ENCODE results near the gene DUSP3. TPM values are rescaled to one million over a fixed set of nuclear protein-coding genes. Genes with fewer than 3 reads are reported as not detected.

The DUSP3 gene
- total RNA-seq, 2 experiments from 2014 or later = 9.0 to 9.8 TPM

- no peaks in the 10 kb centered on the region for H3K79me2 ChIP-seq (ENCODE audit: insufficient read depth, low read depth, low read length)
- H3K4me1 ChIP-seq (ENCODE audit: insufficient read depth, low read length, poor library complexity, severe bottlenecking) = no peaks in the 10 kb centered on the region
- intact Hi-C loops (cut with micrococcal nuclease; ENCODE audit: unreplicated experiment) = no loop called here
- no peak for DNase-seq (ENCODE audit: low spot score)
- H3K4me3 ChIP-seq (ENCODE audit: low read depth, low read length, poor library complexity, severe bottlenecking) = no peak overlapping the region
- CTCF ChIA-PET (ENCODE audit: unreplicated experiment) = no interaction called here
- no peak overlapping the region for H2AFZ ChIP-seq (ENCODE audit: low read length)
- H3K9me3 ChIP-seq (ENCODE audit: low read length) = no peaks in the 10 kb centered on the region
- POLR2A ChIA-PET = no interaction called here
- no peak for TF ChIP-seq CTCF (conservative IDR thresholded peaks at IDR 0.05; ENCODE audit: low read length)
- no peak for TF ChIP-seq EZH2phosphoT487 (IDR thresholded peaks at IDR 0.05; ENCODE audit: borderline replicate concordance, low read depth, low read length)
- no TSS peak for BruUV-seq (replicated peaks)
- H3K36me3 ChIP-seq (ENCODE audit: insufficient read depth, low read length) = no peaks in the 10 kb centered on the region
- H3K27ac ChIP-seq (ENCODE audit: low read depth, low read length, poor library complexity, severe bottlenecking) = no peak overlapping the region
- H3K4me2 ChIP-seq (ENCODE audit: low read length) = no peak overlapping the region
- no peaks in the 10 kb centered on the region for H3K9me2 ChIP-seq (ENCODE audit: insufficient read depth, low read length)
- H4K20me1 ChIP-seq (ENCODE audit: insufficient read depth, low read length) = no peaks in the 10 kb centered on the region
Measured at GRCh38 chr17:43750153-43750552, 28.6 kb downstream of the DUSP3 start.

- BruUV-seq (replicated peaks) = no TSS peak
- intact Hi-C loops (cut with micrococcal nuclease; ENCODE audit: unreplicated experiment) = no loop called here
- no peak for DNase-seq (ENCODE audit: low spot score)
- Histone ChIP-seq H3K36me3 (ENCODE audit: insufficient read depth, low read length) (no peaks in the 10 kb centered on the region), H3K4me1 (ENCODE audit: insufficient read depth, low read length, poor library complexity, severe bottlenecking) (no peaks in the 10 kb centered on the region), H4K20me1 (ENCODE audit: insufficient read depth, low read length) (no peaks in the 10 kb centered on the region), H3K9me2 (ENCODE audit: insufficient read depth, low read length) (no peaks in the 10 kb centered on the region), H3K27ac (ENCODE audit: low read depth, low read length, poor library complexity, severe bottlenecking) (no peak overlapping the region), H2AFZ (ENCODE audit: low read length) (no peak overlapping the region), H3K9me3 (ENCODE audit: low read length) (no peaks in the 10 kb centered on the region), H3K4me2 (ENCODE audit: low read length) (no peak overlapping the region), H3K79me2 (ENCODE audit: insufficient read depth, low read depth, low read length) (no peaks in the 10 kb centered on the region), H3K4me3 (ENCODE audit: low read depth, low read length, poor library complexity, severe bottlenecking) (no peak overlapping the region)
- ChIA-PET POLR2A (no interaction called here), CTCF (ENCODE audit: unreplicated experiment) (no interaction called here)
- TF ChIP-seq EZH2phosphoT487 (IDR thresholded peaks at IDR 0.05; ENCODE audit: borderline replicate concordance, low read depth, low read length) (no peak), CTCF (conservative IDR thresholded peaks at IDR 0.05; ENCODE audit: low read length) (no peak)
Measured at GRCh38 chr17:43745541-43745940, 33.2 kb downstream of the DUSP3 start.

- DNase-seq (ENCODE audit: low spot score) = no peak
- Histone ChIP-seq H3K9me3 (ENCODE audit: low read length) (no peaks in the 10 kb centered on the region), H4K20me1 (ENCODE audit: insufficient read depth, low read length) (no peaks in the 10 kb centered on the region), H3K4me3 (ENCODE audit: low read depth, low read length, poor library complexity, severe bottlenecking) (no peak overlapping the region), H3K27ac (ENCODE audit: low read depth, low read length, poor library complexity, severe bottlenecking) (no peak overlapping the region), H3K4me1 (ENCODE audit: insufficient read depth, low read length, poor library complexity, severe bottlenecking) (no peaks in the 10 kb centered on the region), H3K4me2 (ENCODE audit: low read length) (no peak overlapping the region), H3K79me2 (ENCODE audit: insufficient read depth, low read depth, low read length) (no peaks in the 10 kb centered on the region), H2AFZ (ENCODE audit: low read length) (no peak overlapping the region), H3K9me2 (ENCODE audit: insufficient read depth, low read length) (no peaks in the 10 kb centered on the region), H3K36me3 (ENCODE audit: insufficient read depth, low read length) (no peaks in the 10 kb centered on the region)
- CTCF ChIA-PET (ENCODE audit: unreplicated experiment) = interaction anchor here (0.6 kb wide), 1 partner anchor 98 kb away, joined by 7 read pairs; no protein-coding TSS in a partner anchor
- TF ChIP-seq CTCF (conservative IDR thresholded peaks at IDR 0.05; ENCODE audit: low read length) (no peak), EZH2phosphoT487 (IDR thresholded peaks at IDR 0.05; ENCODE audit: borderline replicate concordance, low read depth, low read length) (no peak)
- intact Hi-C loops (cut with micrococcal nuclease; ENCODE audit: unreplicated experiment) = no loop called here
- POLR2A ChIA-PET = no interaction called here
- BruUV-seq (replicated peaks) = no TSS peak
Measured at GRCh38 chr17:43741636-43742035, 37.1 kb downstream of the DUSP3 start.
